KMS-11 (cell line): ENCODE data around the gene PTPN18.
A peak's percentile ranks its signal among the peaks of the same experiment; 100 is the strongest.

Experiments
- H2AFZ ChIP-seq: fragments of 200-600 bp; sonication (generic); 2 replicates; pipeline ENCODE4 v1.6.1; 2016; ENCODE audit warnings: antibody characterized with exemption, mixed run types, low read depth
- H3K27ac ChIP-seq: fragments of 200-600 bp; sonication (generic); 2 replicates; pipeline ENCODE4 v1.6.1; 2016; ENCODE audit warnings: mild to moderate bottlenecking, mixed run types
- H3K27me3 ChIP-seq: fragments of 200-600 bp; sonication (generic); 2 replicates; pipeline ENCODE4 v1.6.1; 2017; ENCODE audit warnings: mild to moderate bottlenecking, low read depth, mixed run types, moderate library complexity; ENCODE audit not compliant: insufficient read depth
- H3K36me3 ChIP-seq: fragments of 200-600 bp; sonication (generic); 2 replicates; pipeline ENCODE4 v1.6.1; 2017; ENCODE audit warnings: mild to moderate bottlenecking, mixed run types; ENCODE audit not compliant: insufficient read depth
- H3K4me1 ChIP-seq: fragments of 200-600 bp; sonication (generic); 2 replicates; pipeline ENCODE4 v1.6.1; 2016; ENCODE audit warnings: mild to moderate bottlenecking, low read depth, mixed run types; ENCODE audit not compliant: poor library complexity, severe bottlenecking
- H3K4me2 ChIP-seq: fragments of 200-600 bp; sonication (generic); 2 replicates; pipeline ENCODE4 v1.7.0; 2016; ENCODE audit warnings: mild to moderate bottlenecking, mixed run types
- H3K4me3 ChIP-seq: fragments of 200-600 bp; sonication (generic); IDR thresholded peaks from 2 replicates; pipeline ENCODE4 v1.6.1; 2017; ENCODE audit warnings: low read depth, low read length, mixed read lengths; ENCODE audit not compliant: insufficient read depth
- H3K79me2 ChIP-seq: fragments of 200-600 bp; sonication (generic); 2 replicates; pipeline ENCODE4 v1.6.1; 2016; ENCODE audit warnings: low read depth, mixed run types; ENCODE audit not compliant: insufficient read depth
- H3K9ac ChIP-seq: fragments of 200-600 bp; sonication (generic); 2 replicates; pipeline ENCODE4 v1.6.1; 2016; ENCODE audit warnings: mild to moderate bottlenecking, mixed run types
- H4K20me1 ChIP-seq: fragments of 200-600 bp; sonication (generic); 2 replicates; pipeline ENCODE4 v1.6.1; 2016; ENCODE audit warnings: mild to moderate bottlenecking, mixed run types; ENCODE audit not compliant: insufficient read depth
- TF ChIP-seq, protein P1 (sequence below): fragments of 200-600 bp; sonication (generic); conservative IDR thresholded peaks from 2 replicates; pipeline ENCODE4 v1.6.1; 2017; ENCODE audit warnings: low read depth, mild to moderate bottlenecking, antibody characterized with exemption, low read length, moderate library complexity, mixed read lengths

The PTPN18 gene, protein sequence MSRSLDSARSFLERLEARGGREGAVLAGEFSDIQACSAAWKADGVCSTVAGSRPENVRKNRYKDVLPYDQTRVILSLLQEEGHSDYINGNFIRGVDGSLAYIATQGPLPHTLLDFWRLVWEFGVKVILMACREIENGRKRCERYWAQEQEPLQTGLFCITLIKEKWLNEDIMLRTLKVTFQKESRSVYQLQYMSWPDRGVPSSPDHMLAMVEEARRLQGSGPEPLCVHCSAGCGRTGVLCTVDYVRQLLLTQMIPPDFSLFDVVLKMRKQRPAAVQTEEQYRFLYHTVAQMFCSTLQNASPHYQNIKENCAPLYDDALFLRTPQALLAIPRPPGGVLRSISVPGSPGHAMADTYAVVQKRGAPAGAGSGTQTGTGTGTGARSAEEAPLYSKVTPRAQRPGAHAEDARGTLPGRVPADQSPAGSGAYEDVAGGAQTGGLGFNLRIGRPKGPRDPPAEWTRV

GRCh38 chr2:130355578-130356431 lies at the start of gene PTPN18:
Gene PTPN18, plus strand, starts transcription at chr2:130356056. Its CDS starts 52 bp downstream, at chr2:130356108.
- TF ChIP-seq, protein P1, sequence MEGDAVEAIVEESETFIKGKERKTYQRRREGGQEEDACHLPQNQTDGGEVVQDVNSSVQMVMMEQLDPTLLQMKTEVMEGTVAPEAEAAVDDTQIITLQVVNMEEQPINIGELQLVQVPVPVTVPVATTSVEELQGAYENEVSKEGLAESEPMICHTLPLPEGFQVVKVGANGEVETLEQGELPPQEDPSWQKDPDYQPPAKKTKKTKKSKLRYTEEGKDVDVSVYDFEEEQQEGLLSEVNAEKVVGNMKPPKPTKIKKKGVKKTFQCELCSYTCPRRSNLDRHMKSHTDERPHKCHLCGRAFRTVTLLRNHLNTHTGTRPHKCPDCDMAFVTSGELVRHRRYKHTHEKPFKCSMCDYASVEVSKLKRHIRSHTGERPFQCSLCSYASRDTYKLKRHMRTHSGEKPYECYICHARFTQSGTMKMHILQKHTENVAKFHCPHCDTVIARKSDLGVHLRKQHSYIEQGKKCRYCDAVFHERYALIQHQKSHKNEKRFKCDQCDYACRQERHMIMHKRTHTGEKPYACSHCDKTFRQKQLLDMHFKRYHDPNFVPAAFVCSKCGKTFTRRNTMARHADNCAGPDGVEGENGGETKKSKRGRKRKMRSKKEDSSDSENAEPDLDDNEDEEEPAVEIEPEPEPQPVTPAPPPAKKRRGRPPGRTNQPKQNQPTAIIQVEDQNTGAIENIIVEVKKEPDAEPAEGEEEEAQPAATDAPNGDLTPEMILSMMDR = no peak
- Histone ChIP-seq H3K27me3 (no peaks in the 10 kb centered on the region), H3K4me3 (peak within 1 kb of the TSS; percentile 48), H4K20me1 (no peaks in the 10 kb centered on the region), H3K27ac (no peak within 1 kb of the TSS), H3K9ac (peak within 1 kb of the TSS; percentile 44; the same call in 1 of the 2 replicates), H3K79me2 (no peaks in the 10 kb centered on the region), H3K4me1 (no peaks in the 10 kb centered on the region), H3K36me3 (no peaks in the 10 kb centered on the region), H2AFZ (peak within 1 kb of the TSS; percentile 79), H3K4me2 (peak within 1 kb of the TSS; percentile 74)

DNA sequence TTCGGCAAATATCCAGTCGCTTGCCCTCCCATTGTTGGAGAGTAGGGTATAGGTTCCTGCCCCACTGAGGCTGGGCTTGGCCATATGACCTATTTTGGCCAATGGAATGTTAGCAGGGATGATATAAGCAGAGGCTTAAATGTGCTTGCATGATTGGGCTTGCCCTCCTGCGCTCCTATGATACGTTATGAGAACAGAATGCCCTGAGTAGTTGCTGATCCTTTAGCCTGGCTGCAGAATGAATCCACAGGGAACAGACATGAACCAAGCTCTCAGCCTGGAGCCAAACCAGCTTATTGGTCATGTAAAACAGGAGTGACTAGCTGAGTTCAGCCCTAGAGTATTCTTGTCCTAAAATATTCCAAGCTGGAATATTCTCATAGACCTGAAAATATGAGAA lies 48.0 kb upstream of the PTPN18 start:
- Histone ChIP-seq H3K27me3 (no peaks in the 10 kb centered on the region), H3K36me3 (no peaks in the 10 kb centered on the region), H4K20me1 (no peaks in the 10 kb centered on the region), H3K27ac (no peak overlapping the region), H3K79me2 (no peaks in the 10 kb centered on the region), H3K4me1 (no peaks in the 10 kb centered on the region), H3K4me2 (no peak overlapping the region), H2AFZ (no peak overlapping the region), H3K9ac (no peak overlapping the region), H3K4me3 (no peak overlapping the region)
- TF ChIP-seq, protein P1 = no peak

GRCh38 chr2:130310881-130311280 lies 45.0 kb upstream of the PTPN18 start:
- H3K4me1 ChIP-seq = no peaks in the 10 kb centered on the region
- H3K4me2 ChIP-seq = no peak overlapping the region
- no peaks in the 10 kb centered on the region for H3K79me2 ChIP-seq
- no peaks in the 10 kb centered on the region for H3K36me3 ChIP-seq
- H2AFZ ChIP-seq = no peak overlapping the region
- no peak overlapping the region for H3K27ac ChIP-seq
- H3K9ac ChIP-seq = no peak overlapping the region
- TF ChIP-seq, protein P1 = no peak
- no peaks in the 10 kb centered on the region for H3K27me3 ChIP-seq
- H3K4me3 ChIP-seq = no peak overlapping the region
- H4K20me1 ChIP-seq = no peaks in the 10 kb centered on the region

DNA sequence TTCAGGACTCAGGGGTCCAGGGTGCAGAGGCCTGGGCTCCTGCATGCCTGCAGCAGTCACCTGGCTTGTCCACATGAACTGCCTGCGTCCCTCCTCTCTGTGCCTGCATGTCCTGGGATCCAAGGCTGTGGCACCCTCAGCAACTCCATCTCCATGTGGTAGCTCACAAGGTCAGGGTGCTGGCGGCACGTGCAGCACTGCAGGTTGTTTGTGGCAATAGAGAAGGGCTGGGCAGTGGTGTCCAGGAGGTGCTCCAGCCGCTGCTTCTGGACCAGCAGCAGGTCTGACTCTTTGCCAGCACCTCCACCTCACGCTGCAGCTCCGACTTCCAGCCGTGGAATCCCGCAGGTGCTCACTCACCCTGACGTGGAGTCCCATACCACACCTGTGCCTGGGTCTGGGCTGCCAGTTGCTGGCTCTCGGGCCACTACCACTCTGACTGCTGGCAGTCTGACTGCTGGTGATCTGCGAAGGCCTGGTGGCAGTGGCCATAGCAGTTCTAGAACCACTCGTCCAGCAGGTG lies 42.0 kb upstream of the PTPN18 start:
- H3K4me2 ChIP-seq = no peak overlapping the region
- H2AFZ ChIP-seq = no peak overlapping the region
- no peaks in the 10 kb centered on the region for H3K36me3 ChIP-seq
- H3K9ac ChIP-seq = no peak overlapping the region
- TF ChIP-seq, protein P1 = no peak
- no peak overlapping the region for H3K27ac ChIP-seq
- H3K4me3 ChIP-seq = no peak overlapping the region
- H3K4me1 ChIP-seq = no peaks in the 10 kb centered on the region
- H3K79me2 ChIP-seq = no peaks in the 10 kb centered on the region
- no peaks in the 10 kb centered on the region for H3K27me3 ChIP-seq
- H4K20me1 ChIP-seq = no peaks in the 10 kb centered on the region
